Peyer's patch (tissue), 4 donors: Measurements from ENCODE around the gene ITLN2. TPM values are rescaled to one million over a fixed set of nuclear protein-coding genes. Genes with fewer than 3 reads are reported as not detected.

Experiments
- DNase-seq, 3 donors: peaks; one replicate each; pipeline ENCODE4 v3.0.0-alpha.2; 2017 to 2019
- H3K27ac ChIP-seq, 4 donors: fragments of 200-600 bp; sonication (generic); one replicate each; pipeline ENCODE4 v1.5.1; 2016 to 2019
- H3K27me3 ChIP-seq, 2 donors: fragments of 200-600 bp; sonication (generic); one replicate each; pipeline ENCODE4 v1.5.1; 2019
- H3K36me3 ChIP-seq, 3 donors: fragments of 200-600 bp; sonication (generic); one replicate each; pipeline ENCODE4 v1.5.1; 2016 to 2019
- H3K4me1 ChIP-seq, 4 donors: fragments of 200-600 bp; sonication (generic); one replicate each; pipeline ENCODE4 v1.5.1; 2016 to 2019
- H3K4me3 ChIP-seq, 4 donors: fragments of 200-600 bp; sonication (generic); 1 replicate in 3 of 4; 2 replicates in 1 of 4; pipeline ENCODE4 v1.5.1; 2016 to 2019; ENCODE audit warnings: mild to moderate bottlenecking in 1 of 4
- H3K9me3 ChIP-seq, 4 donors: fragments of 200-600 bp; sonication (generic); one replicate each; pipeline ENCODE4 v1.5.1; 2016 to 2019; ENCODE audit warnings: mild to moderate bottlenecking in 1 of 4
- POLR2A ChIP-seq, 2 donors: fragments of 450-650 bp; IDR thresholded peaks; one replicate each; pipeline ENCODE4 v1.5.1; 2017; ENCODE audit warnings: antibody characterized with exemption in 2 of 2, mild to moderate bottlenecking in 2 of 2, moderate library complexity in 2 of 2
- total RNA-seq, 4 donors: library from RNA; depleted of rRNA; stranded (reverse); fragments of >200 nt; gene quantifications; one replicate each; pipeline ENCODE4 v1.1.0, GENCODE V29; 2016
- TF ChIP-seq, protein P1 (sequence below), 6 experiments: fragments of 450-650 bp in 4 of 6; fragments of 200-600 bp in 2 of 6; sonication (generic) in 1 of 6; IDR thresholded peaks; one replicate each; pipeline ENCODE4 v1.5.1; 2017 to 2019; ENCODE audit warnings: antibody characterized with exemption in 6 of 6, mild to moderate bottlenecking in 3 of 6, moderate library complexity in 1 of 6

The ITLN2 gene
- total RNA-seq, 4 donors from 2014 or later = 37.0 to 76.7 (median 54.1) TPM

DNA sequence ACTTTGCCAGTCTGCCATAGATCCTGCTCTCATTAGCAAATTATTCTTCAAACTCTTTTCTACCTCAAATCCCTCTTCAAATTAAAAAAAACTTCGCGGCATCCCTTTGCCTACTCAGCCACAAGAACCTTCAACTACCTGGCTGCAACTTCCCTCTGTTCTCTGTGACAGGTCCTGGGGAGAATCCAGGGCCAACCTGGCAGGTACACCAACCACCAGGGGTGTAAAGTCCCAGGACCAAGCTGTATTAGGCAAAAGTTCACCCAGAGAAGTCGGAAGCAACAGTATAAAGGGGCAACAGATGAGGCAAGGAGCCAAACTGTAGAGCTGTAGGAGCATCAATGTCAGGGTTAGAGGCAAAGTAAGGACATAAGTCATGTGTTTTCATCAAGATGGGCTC lies 18.3 kb upstream of the ITLN2 start:
- no peaks in the 10 kb centered on the region for H3K4me1 ChIP-seq
- no peaks in the 10 kb centered on the region for H3K27me3 ChIP-seq
- H3K27ac ChIP-seq = no peak overlapping the region
- H3K4me3 ChIP-seq = no peak overlapping the region
- H3K36me3 ChIP-seq = no peaks in the 10 kb centered on the region
- TF ChIP-seq POLR2A (IDR thresholded peaks at IDR 0.05) = no peak
- H3K9me3 ChIP-seq = no peaks in the 10 kb centered on the region
- no peak for DNase-seq

DNA sequence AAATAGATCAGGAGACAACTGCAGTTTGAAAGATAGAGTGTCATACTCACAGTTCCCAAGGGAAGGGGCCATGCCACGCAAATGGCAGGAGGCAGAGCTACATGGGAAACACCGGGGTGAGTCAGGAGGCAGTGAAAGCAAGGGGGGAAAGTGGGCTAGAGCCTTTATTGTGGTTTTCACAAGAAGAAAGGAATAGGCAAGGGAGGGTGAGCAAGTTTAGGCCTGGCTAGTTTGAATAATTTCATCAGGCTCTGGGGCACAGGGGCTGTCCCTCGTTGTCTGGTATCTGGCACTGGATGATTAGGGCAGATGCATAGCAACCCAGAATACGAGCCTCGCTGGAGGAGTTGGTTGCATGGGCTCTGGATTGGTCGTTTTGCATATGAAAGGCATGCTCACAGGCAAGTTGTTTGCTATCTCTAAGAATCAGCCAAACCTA lies 17.0 kb upstream of the ITLN2 start:
- DNase-seq = no peak
- H3K27ac ChIP-seq = no peak overlapping the region
- no peaks in the 10 kb centered on the region for H3K27me3 ChIP-seq
- no peaks in the 10 kb centered on the region for H3K9me3 ChIP-seq
- no peak for TF ChIP-seq POLR2A (IDR thresholded peaks at IDR 0.05)
- TF ChIP-seq, protein P1, sequence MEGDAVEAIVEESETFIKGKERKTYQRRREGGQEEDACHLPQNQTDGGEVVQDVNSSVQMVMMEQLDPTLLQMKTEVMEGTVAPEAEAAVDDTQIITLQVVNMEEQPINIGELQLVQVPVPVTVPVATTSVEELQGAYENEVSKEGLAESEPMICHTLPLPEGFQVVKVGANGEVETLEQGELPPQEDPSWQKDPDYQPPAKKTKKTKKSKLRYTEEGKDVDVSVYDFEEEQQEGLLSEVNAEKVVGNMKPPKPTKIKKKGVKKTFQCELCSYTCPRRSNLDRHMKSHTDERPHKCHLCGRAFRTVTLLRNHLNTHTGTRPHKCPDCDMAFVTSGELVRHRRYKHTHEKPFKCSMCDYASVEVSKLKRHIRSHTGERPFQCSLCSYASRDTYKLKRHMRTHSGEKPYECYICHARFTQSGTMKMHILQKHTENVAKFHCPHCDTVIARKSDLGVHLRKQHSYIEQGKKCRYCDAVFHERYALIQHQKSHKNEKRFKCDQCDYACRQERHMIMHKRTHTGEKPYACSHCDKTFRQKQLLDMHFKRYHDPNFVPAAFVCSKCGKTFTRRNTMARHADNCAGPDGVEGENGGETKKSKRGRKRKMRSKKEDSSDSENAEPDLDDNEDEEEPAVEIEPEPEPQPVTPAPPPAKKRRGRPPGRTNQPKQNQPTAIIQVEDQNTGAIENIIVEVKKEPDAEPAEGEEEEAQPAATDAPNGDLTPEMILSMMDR (IDR thresholded peaks at IDR 0.05) = no peak
- H3K36me3 ChIP-seq = no peaks in the 10 kb centered on the region
- no peak overlapping the region for H3K4me3 ChIP-seq
- no peaks in the 10 kb centered on the region for H3K4me1 ChIP-seq

DNA sequence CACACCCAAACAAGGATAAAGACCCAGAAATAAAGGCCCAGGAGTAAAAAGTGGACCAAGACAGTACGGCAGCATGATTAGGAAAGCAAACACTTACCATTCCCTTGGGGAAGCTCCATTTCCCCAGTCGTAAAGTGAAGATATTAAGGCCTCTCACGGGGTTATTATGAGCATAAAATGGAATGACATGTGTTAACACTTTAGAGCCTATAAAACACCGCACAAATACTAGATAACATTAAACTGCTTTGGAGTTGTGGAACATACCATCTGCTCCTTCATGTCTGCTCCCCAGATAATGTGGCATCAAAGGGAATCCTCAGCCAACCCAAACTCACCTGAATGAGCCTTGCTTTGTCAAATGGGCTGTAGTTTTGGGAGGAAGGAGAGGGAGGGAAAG lies 8.9 kb upstream of the ITLN2 start:
- DNase-seq = no peak
- Histone ChIP-seq H3K4me3 (no peak overlapping the region), H3K36me3 (no peaks in the 10 kb centered on the region), H3K9me3 (no peaks in the 10 kb centered on the region), H3K27me3 (no peaks in the 10 kb centered on the region), H3K4me1 (no peaks in the 10 kb centered on the region), H3K27ac (no peak overlapping the region)
- TF ChIP-seq, protein P1 (IDR thresholded peaks at IDR 0.05) = no peak
- TF ChIP-seq POLR2A (IDR thresholded peaks at IDR 0.05) = no peak

DNA sequence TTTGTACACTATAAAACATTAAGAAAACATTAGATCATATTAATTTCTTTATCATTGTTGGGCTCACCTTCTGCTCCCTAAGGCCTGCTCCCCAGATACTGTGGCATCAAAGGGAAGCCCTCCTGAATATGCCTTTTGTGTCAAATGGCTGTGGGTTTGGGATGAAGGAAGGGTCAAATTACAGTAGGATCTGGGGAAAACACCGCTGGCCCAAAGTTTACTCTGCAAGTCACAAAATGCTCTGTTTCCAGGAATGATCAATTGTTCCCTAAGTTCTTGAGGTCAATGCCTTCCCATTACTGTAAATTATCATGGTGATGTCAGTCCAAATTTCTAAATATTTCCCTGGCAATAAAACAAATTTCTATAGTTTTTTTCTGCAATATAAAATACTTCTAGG lies 6.8 kb upstream of the ITLN2 start:
- Histone ChIP-seq H3K27me3 (no peaks in the 10 kb centered on the region), H3K4me3 (no peak overlapping the region), H3K9me3 (no peaks in the 10 kb centered on the region), H3K27ac (no peak overlapping the region), H3K36me3 (no peaks in the 10 kb centered on the region), H3K4me1 (no peaks in the 10 kb centered on the region)
- no peak for DNase-seq
- no peak for TF ChIP-seq POLR2A (IDR thresholded peaks at IDR 0.05)
- TF ChIP-seq, protein P1 (IDR thresholded peaks at IDR 0.05) = no peak

DNA sequence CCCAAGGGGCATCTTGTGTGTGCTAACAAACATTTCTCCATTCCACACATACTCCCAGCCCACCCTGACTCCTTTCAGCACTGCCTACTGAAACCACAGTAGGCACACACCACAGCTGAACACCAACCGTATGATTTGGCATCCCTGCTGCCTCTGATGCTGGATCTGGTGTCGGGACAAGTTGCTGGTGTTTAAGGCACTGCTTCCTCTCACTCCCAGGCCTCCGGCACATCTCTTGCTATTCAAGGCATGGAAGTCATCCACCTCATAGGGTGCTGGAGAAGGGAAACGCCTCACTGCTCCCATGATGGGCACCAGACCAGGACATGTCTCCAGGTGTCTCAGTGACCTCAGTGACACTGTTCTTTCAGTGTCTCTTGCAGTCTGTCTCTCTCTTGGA lies 2.4 kb upstream of the ITLN2 start:
- Histone ChIP-seq H3K27ac (no peak overlapping the region), H3K4me1 (no peaks in the 10 kb centered on the region), H3K27me3 (no peaks in the 10 kb centered on the region), H3K36me3 (no peaks in the 10 kb centered on the region), H3K4me3 (no peak overlapping the region), H3K9me3 (no peaks in the 10 kb centered on the region)
- no peak for DNase-seq
- TF ChIP-seq POLR2A (IDR thresholded peaks at IDR 0.05) = no peak
- TF ChIP-seq, protein P1 (IDR thresholded peaks at IDR 0.05) = no peak

DNA sequence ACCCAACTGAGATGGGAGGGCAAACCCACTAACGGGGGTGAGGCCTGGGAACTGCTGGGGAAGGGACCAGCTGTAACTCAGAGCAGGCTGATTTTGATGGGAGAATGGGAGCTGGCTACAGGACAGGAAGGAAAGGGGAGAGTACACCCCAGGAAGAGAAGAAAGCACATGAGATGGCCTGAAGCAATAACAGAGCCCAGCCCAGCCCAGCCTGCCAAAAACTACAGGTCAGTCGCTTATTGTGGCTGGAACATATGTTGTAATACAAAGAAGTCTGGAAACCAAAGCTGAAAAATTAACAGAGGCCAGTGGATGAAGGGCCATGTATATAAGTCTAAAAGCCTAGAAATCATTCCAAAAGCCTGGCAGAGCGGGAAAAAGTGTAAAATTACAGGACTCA lies 1.6 kb downstream of the ITLN2 start:
- no peaks in the 10 kb centered on the region for H3K36me3 ChIP-seq
- no peak overlapping the region for H3K27ac ChIP-seq
- no peaks in the 10 kb centered on the region for H3K27me3 ChIP-seq
- no peaks in the 10 kb centered on the region for H3K4me1 ChIP-seq
- no peaks in the 10 kb centered on the region for H3K9me3 ChIP-seq
- no peak for TF ChIP-seq POLR2A (IDR thresholded peaks at IDR 0.05)
- TF ChIP-seq, protein P1 (IDR thresholded peaks at IDR 0.05) = no peak
- H3K4me3 ChIP-seq = no peak overlapping the region
- no peak for DNase-seq
